Lower leg skin (tissue), 4 donors: ENCODE data around the gene PABPN1L. TPM values are rescaled to one million over a fixed set of nuclear protein-coding genes. Genes with fewer than 3 reads are reported as not detected.

Source experiments
- DNase-seq, 2 donors: peaks; one replicate each; pipeline ENCODE4 v3.0.0-alpha.2; 2019; ENCODE audit warnings: low spot score in 2 of 2
- H3K4me3 ChIP-seq: fragments of 200-600 bp; sonication (generic); 2 replicates; pipeline ENCODE4 v1.5.1; 2017; ENCODE audit warnings: mild to moderate bottlenecking, low read depth; ENCODE audit not compliant: poor library complexity, severe bottlenecking
- CTCF ChIP-seq, 3 donors: fragments of 450-650 bp; IDR thresholded peaks; one replicate each; pipeline ENCODE4 v1.5.1; 2016; ENCODE audit warnings: antibody characterized with exemption in 3 of 3, mild to moderate bottlenecking in 3 of 3, moderate library complexity in 2 of 3
- POLR2A ChIP-seq, 2 donors: fragments of 450-650 bp; IDR thresholded peaks; one replicate each; pipeline ENCODE4 v1.6.1; 2016 to 2017; ENCODE audit warnings: antibody characterized with exemption in 2 of 2, mild to moderate bottlenecking in 1 of 2, moderate library complexity in 1 of 2
- WGBS, 2 donors: methylation state at CpG; one replicate each; pipeline ENCODE4 v1.1.5; 2018; 5-methylcytosine and 5-hydroxymethylcytosine counted together
- intact Hi-C: fragments of 100-400 bp; cut with DNase I; formaldehyde crosslinking; loops from one replicate; pipeline ENCODE4 v1.15.0; 2023; ENCODE audit warnings: low total_unique reads
- total RNA-seq, 4 donors: library from RNA; depleted of rRNA; stranded (reverse); fragments of >200 nt; gene quantifications; one replicate each; pipeline ENCODE4 v1.1.0, GENCODE V29; 2016

PABPN1L gene
- total RNA-seq, 4 donors from 2014 or later = not detected

- no peak for TF ChIP-seq POLR2A (IDR thresholded peaks at IDR 0.05)
- no peak for TF ChIP-seq CTCF (IDR thresholded peaks at IDR 0.05)
- intact Hi-C loops = no loop called here
- H3K4me3 ChIP-seq = no peak overlapping the region
- 91% methylated on average over 21 of the region's 21 CpGs for WGBS, 2 donors
- DNase-seq = no peak
Measured at GRCh38 chr16:88848557-88848956, 17.9 kb downstream of the PABPN1L start.

GRCh38 chr16:88847654-88848053 lies 18.8 kb downstream of the PABPN1L start:
- DNase-seq = peak in 1 of 2 donors; percentile 82
- H3K4me3 ChIP-seq = no peak overlapping the region
- no peak for TF ChIP-seq CTCF (IDR thresholded peaks at IDR 0.05)
- no peak for TF ChIP-seq POLR2A (IDR thresholded peaks at IDR 0.05)
- WGBS, 2 donors = 86 to 95% methylated on average over 17 to 18 of the region's 18 CpGs
- intact Hi-C loops = no loop called here

GRCh38 chr16:88846088-88846487 lies 20.4 kb downstream of the PABPN1L start:
- no peak overlapping the region for H3K4me3 ChIP-seq
- TF ChIP-seq POLR2A (IDR thresholded peaks at IDR 0.05) = no peak
- TF ChIP-seq CTCF (IDR thresholded peaks at IDR 0.05) = no peak
- DNase-seq = no peak
- 93 to 94% methylated on average over 9 of the region's 9 CpGs for WGBS, 2 donors
- intact Hi-C loops = no loop called here

DNA sequence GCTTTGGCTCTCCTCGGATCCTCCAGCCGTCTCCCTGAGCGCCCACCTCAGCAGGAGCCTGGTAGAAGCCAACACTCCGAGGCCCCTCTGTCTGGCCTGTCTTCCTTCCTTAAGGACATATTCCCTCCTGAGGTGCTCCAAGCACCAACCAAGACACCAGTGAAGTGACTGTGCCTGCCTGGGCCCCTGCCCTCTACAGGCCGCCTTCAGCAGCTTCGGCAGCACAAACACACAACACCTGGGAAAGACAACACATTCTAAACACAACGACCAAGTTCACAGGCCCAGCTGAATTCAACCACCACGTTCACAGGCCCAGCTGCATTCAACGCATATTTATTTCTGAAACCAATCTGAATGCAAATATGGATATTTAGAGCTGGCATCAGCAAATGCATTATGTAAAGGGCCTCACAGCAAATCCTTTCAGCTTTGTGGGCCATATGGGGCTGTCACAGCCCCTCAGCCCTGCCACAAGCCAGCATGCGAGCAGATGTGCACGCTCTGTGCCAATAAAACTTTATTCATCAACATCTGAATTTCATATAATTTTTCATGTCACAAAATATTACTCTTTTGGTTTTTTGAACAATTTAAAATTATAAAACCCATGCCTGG lies 21.9 kb downstream of the PABPN1L start:
- intact Hi-C loops = no loop called here
- no peak for DNase-seq
- no peak for TF ChIP-seq CTCF (IDR thresholded peaks at IDR 0.05)
- no peak for TF ChIP-seq POLR2A (IDR thresholded peaks at IDR 0.05)
- H3K4me3 ChIP-seq = no peak overlapping the region
- WGBS, 2 donors = 64 to 72% methylated on average over 11 of the region's 11 CpGs

- no peak for TF ChIP-seq CTCF (IDR thresholded peaks at IDR 0.05)
- TF ChIP-seq POLR2A (IDR thresholded peaks at IDR 0.05) = no peak
- intact Hi-C loops = no loop called here
- H3K4me3 ChIP-seq = no peak overlapping the region
- no peak for DNase-seq
- WGBS, 2 donors = 94 to 95% methylated on average over 20 of the region's 20 CpGs
Measured at GRCh38 chr16:88843256-88843655, 23.2 kb downstream of the PABPN1L start.

DNA sequence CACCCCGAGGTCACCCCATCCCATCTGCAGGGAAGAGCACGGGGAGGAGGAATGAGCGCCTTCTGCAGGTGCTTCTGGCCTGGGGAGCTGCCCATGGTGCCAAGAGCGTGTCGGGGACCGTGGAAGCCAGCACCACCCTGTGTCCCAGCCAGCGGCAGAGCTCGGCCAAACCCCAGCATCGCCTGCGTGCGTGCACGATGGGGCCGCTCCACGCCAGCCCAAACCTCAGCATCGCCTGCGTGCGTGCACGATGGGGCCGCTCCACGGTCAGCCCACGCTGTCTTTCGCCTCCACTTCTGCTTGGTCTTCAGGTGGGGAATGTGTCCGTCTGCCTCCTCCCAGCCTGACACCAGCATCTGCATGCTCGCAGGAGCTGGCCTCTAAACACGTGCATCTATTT lies 23.7 kb downstream of the PABPN1L start:
- intact Hi-C loops = no loop called here
- DNase-seq = no peak
- TF ChIP-seq POLR2A (IDR thresholded peaks at IDR 0.05) = no peak
- TF ChIP-seq CTCF (IDR thresholded peaks at IDR 0.05) = no peak
- WGBS, 2 donors = 93 to 95% methylated on average over 25 of the region's 25 CpGs
- H3K4me3 ChIP-seq = no peak overlapping the region
